Naive B cell (primary cell): Measurements from ENCODE around the gene NSFL1C. TPM values are rescaled to one million over a fixed set of nuclear protein-coding genes. Genes with fewer than 3 reads are reported as not detected.
A peak's percentile ranks its signal among the peaks of the same experiment; 100 is the strongest.

Experiments used
- ATAC-seq, 2 donors: fragments of 150-1000 bp; cut with Tn5 transposase; 2 replicates each; pipeline ENCODE4 v1.10.0; 2021; ENCODE audit warnings: low read depth in 2 of 2, mild to moderate bottlenecking in 2 of 2, moderate library complexity in 2 of 2
- DNase-seq: peaks from one replicate; pipeline ENCODE4 v3.0.0; 2022
- H3K27ac Mint-ChIP-seq, 6 donors: one replicate each; pipeline ENCODE4 v1.8.0; 2020 to 2022; ENCODE audit warnings: mild to moderate bottlenecking in 6 of 6, mixed read lengths in 6 of 6, moderate library complexity in 5 of 6, inconsistent platforms in 2 of 6
- H3K27me3 Mint-ChIP-seq, 3 donors: one replicate each; pipeline ENCODE4 v1.8.0; 2021 to 2022; ENCODE audit warnings: mixed read lengths in 3 of 3, mild to moderate bottlenecking in 1 of 3
- H3K36me3 Mint-ChIP-seq, 2 donors: one replicate each; pipeline ENCODE4 v1.8.0; 2020 to 2022; ENCODE audit warnings: mixed read lengths in 2 of 2, inconsistent platforms in 1 of 2, mild to moderate bottlenecking in 1 of 2
- H3K4me1 Mint-ChIP-seq, 3 donors: one replicate each; pipeline ENCODE4 v1.8.0; 2020 to 2022; ENCODE audit warnings: mixed read lengths in 3 of 3, inconsistent platforms in 1 of 3, mild to moderate bottlenecking in 1 of 3, moderate library complexity in 1 of 3
- H3K4me3 Mint-ChIP-seq, 8 donors: one replicate each; pipeline ENCODE4 v1.8.0; 2020 to 2022; ENCODE audit warnings: mild to moderate bottlenecking in 8 of 8, mixed read lengths in 8 of 8, moderate library complexity in 8 of 8, inconsistent platforms in 2 of 8
- H3K9me3 Mint-ChIP-seq, 7 donors: one replicate each; pipeline ENCODE4 v1.8.0; 2020 to 2022; ENCODE audit warnings: mixed read lengths in 7 of 7, mild to moderate bottlenecking in 5 of 7, inconsistent platforms in 2 of 7, moderate library complexity in 1 of 7
- polyA plus RNA-seq, 6 donors: library from polyadenylated mRNA; unstranded; fragments of 300-500 nt; fragmentation: Illumina TruSeq; gene quantifications; one replicate each; pipeline ENCODE4 v1.2.3, GENCODE V29; 2021; ENCODE audit warnings: low read depth in 6 of 6

NSFL1C gene
- polyA plus RNA-seq, 6 donors from 2014 or later: 108 to 134 (median 123) TPM

- peak overlapping the region in 3 of 8 donors; percentile 50 to 92 (median 88) for H3K4me3 Mint-ChIP-seq
- no peak for ATAC-seq
- peaks cover 61 to 73% (median 62%) of the 10 kb centered on the region in 3 donors for H3K4me1 Mint-ChIP-seq
- DNase-seq: no peak
- H3K27ac Mint-ChIP-seq: peak overlapping the region in 1 of 6 donors; percentile 14
- H3K9me3 Mint-ChIP-seq: no peaks in the 10 kb centered on the region
- H3K36me3 Mint-ChIP-seq: peaks cover 9 to 26% of the 10 kb centered on the region in 2 donors
- H3K27me3 Mint-ChIP-seq: no peaks in the 10 kb centered on the region
These were observed 2.6 kb downstream of the NSFL1C start for GRCh38 chr20:1463971-1464570.

GRCh38 chr20:1462834-1463233 lies 3.8 kb downstream of the NSFL1C start:
- DNase-seq (no peak), ATAC-seq (no peak)
- Mint-ChIP-seq H3K36me3 (peaks cover 18 to 38% of the 10 kb centered on the region in 2 donors), H3K9me3 (no peaks in the 10 kb centered on the region), H3K27me3 (no peaks in the 10 kb centered on the region), H3K27ac (no peak overlapping the region), H3K4me3 (peak overlapping the region in 2 of 8 donors; percentile 61 to 65), H3K4me1 (peaks cover 50 to 60% (median 52%) of the 10 kb centered on the region in 3 donors)

- no peak for ATAC-seq
- Mint-ChIP-seq H3K4me1 (peaks cover 44 to 54% (median 45%) of the 10 kb centered on the region in 3 donors), H3K27ac (peak overlapping the region in 1 of 6 donors; percentile 47), H3K4me3 (peak overlapping the region in 1 of 8 donors; percentile 56), H3K9me3 (no peaks in the 10 kb centered on the region), H3K27me3 (no peaks in the 10 kb centered on the region), H3K36me3 (peaks cover 25 to 44% of the 10 kb centered on the region in 2 donors)
- no peak for DNase-seq
These were observed 4.6 kb downstream of the NSFL1C start for GRCh38 chr20:1462001-1462400.

- no peaks in the 10 kb centered on the region for H3K9me3 Mint-ChIP-seq
- H3K4me3 Mint-ChIP-seq: peak overlapping the region in 1 of 8 donors; percentile 19
- H3K27ac Mint-ChIP-seq: no peak overlapping the region
- peaks cover 25 to 52% of the 10 kb centered on the region in 2 donors for H3K36me3 Mint-ChIP-seq
- peaks cover 34 to 45% (median 40%) of the 10 kb centered on the region in 3 donors for H3K4me1 Mint-ChIP-seq
- no peak for DNase-seq
- H3K27me3 Mint-ChIP-seq: no peaks in the 10 kb centered on the region
- ATAC-seq: no peak
These were observed 6.4 kb downstream of the NSFL1C start for GRCh38 chr20:1460275-1460674.

- peaks cover 16 to 29% (median 23%) of the 10 kb centered on the region in 3 donors for H3K4me1 Mint-ChIP-seq
- no peaks in the 10 kb centered on the region for H3K9me3 Mint-ChIP-seq
- ATAC-seq (no peak), DNase-seq (no peak)
- H3K36me3 Mint-ChIP-seq: peaks cover 45 to 71% of the 10 kb centered on the region in 2 donors
- no peak overlapping the region for H3K27ac Mint-ChIP-seq
- H3K27me3 Mint-ChIP-seq: no peaks in the 10 kb centered on the region
- H3K4me3 Mint-ChIP-seq: no peak overlapping the region
These were observed 8.7 kb downstream of the NSFL1C start for GRCh38 chr20:1457992-1458391.

- Mint-ChIP-seq H3K36me3 (peaks cover 57 to 85% of the 10 kb centered on the region in 2 donors), H3K27me3 (no peaks in the 10 kb centered on the region), H3K4me1 (peaks cover 11 to 24% (median 14%) of the 10 kb centered on the region in 3 donors), H3K27ac (no peak overlapping the region), H3K9me3 (peaks cover 3 to 7% (median 6%) of the 10 kb centered on the region in 7 donors), H3K4me3 (no peak overlapping the region)
- DNase-seq (no peak), ATAC-seq (no peak)
These were observed 10.3 kb downstream of the NSFL1C start for GRCh38 chr20:1456300-1456699.

GRCh38 chr20:1450926-1451491 lies 15.6 kb downstream of the NSFL1C start:
- DNase-seq (no peak), ATAC-seq (no peak)
- H3K36me3 Mint-ChIP-seq: peaks cover 47 to 56% of the 10 kb centered on the region in 2 donors

GRCh38 chr20:1449370-1449769 lies 17.3 kb downstream of the NSFL1C start:
- peak overlapping the region in 1 of 8 donors; percentile 20 for H3K4me3 Mint-ChIP-seq
- ATAC-seq (no peak), DNase-seq (no peak)
- no peaks in the 10 kb centered on the region for H3K27me3 Mint-ChIP-seq
- peaks cover 5 to 12% (median 9%) of the 10 kb centered on the region in 7 donors for H3K9me3 Mint-ChIP-seq
- H3K27ac Mint-ChIP-seq: no peak overlapping the region
- no peaks in the 10 kb centered on the region for H3K4me1 Mint-ChIP-seq
- peaks cover 39 to 52% of the 10 kb centered on the region in 2 donors for H3K36me3 Mint-ChIP-seq

More at GRCh38 chr20:1450926-1451491, 15.6 kb downstream of the NSFL1C start:
- Mint-ChIP-seq H3K4me1 (peaks cover 0 to 2% (median 0%) of the 10 kb centered on the region in 3 donors), H3K27me3 (no peaks in the 10 kb centered on the region), H3K4me3 (no peak overlapping the region), H3K9me3 (peaks cover 5 to 12% (median 9%) of the 10 kb centered on the region in 7 donors), H3K27ac (no peak overlapping the region)

- DNase-seq (no peak), ATAC-seq (no peak)
- Mint-ChIP-seq H3K27me3 (no peaks in the 10 kb centered on the region), H3K4me3 (no peak overlapping the region), H3K4me1 (no peaks in the 10 kb centered on the region), H3K27ac (no peak overlapping the region), H3K9me3 (peaks cover 5 to 12% (median 9%) of the 10 kb centered on the region in 7 donors), H3K36me3 (peaks cover 34 to 49% of the 10 kb centered on the region in 2 donors)
These were observed 18.5 kb downstream of the NSFL1C start for GRCh38 chr20:1448081-1448620.

GRCh38 chr20:1446536-1446935 lies 20.1 kb downstream of the NSFL1C start:
- no peaks in the 10 kb centered on the region for H3K27me3 Mint-ChIP-seq
- DNase-seq (no peak), ATAC-seq (no peak)
- peaks cover 32 to 39% of the 10 kb centered on the region in 2 donors for H3K36me3 Mint-ChIP-seq
- H3K9me3 Mint-ChIP-seq: peaks cover 2 to 7% (median 6%) of the 10 kb centered on the region in 7 donors
- H3K27ac Mint-ChIP-seq: peak overlapping the region in 1 of 6 donors; percentile 47
- no peak overlapping the region for H3K4me3 Mint-ChIP-seq
- peaks cover 0 to 3% (median 0%) of the 10 kb centered on the region in 3 donors for H3K4me1 Mint-ChIP-seq

- Mint-ChIP-seq H3K27me3 (no peaks in the 10 kb centered on the region), H3K36me3 (peaks cover 27 to 33% of the 10 kb centered on the region in 2 donors), H3K4me3 (no peak overlapping the region), H3K27ac (no peak overlapping the region), H3K4me1 (peaks cover 0 to 3% (median 3%) of the 10 kb centered on the region in 3 donors), H3K9me3 (no peaks in the 10 kb centered on the region)
- ATAC-seq (no peak), DNase-seq (no peak)
These were observed 23.6 kb downstream of the NSFL1C start for GRCh38 chr20:1443085-1443484.

- Mint-ChIP-seq H3K4me1 (peaks cover 3 to 4% (median 4%) of the 10 kb centered on the region in 3 donors), H3K27ac (peak overlapping the region in 3 of 6 donors; percentile 62 to 73 (median 70)), H3K4me3 (no peak overlapping the region), H3K36me3 (peaks cover 22 to 33% of the 10 kb centered on the region in 2 donors), H3K27me3 (no peaks in the 10 kb centered on the region), H3K9me3 (no peaks in the 10 kb centered on the region)
- no peak for DNase-seq
- no peak for ATAC-seq
These were observed 24.3 kb downstream of the NSFL1C start for GRCh38 chr20:1442304-1442703.

GRCh38 chr20:1441133-1441532 lies 25.5 kb downstream of the NSFL1C start:
- H3K36me3 Mint-ChIP-seq: peaks cover 16 to 23% of the 10 kb centered on the region in 2 donors

More at GRCh38 chr20:1441133-1441532, 25.5 kb downstream of the NSFL1C start:
- Mint-ChIP-seq H3K4me1 (peaks cover 6 to 11% (median 7%) of the 10 kb centered on the region in 3 donors), H3K9me3 (no peaks in the 10 kb centered on the region), H3K4me3 (no peak overlapping the region), H3K27ac (no peak overlapping the region), H3K27me3 (no peaks in the 10 kb centered on the region)
- ATAC-seq (no peak), DNase-seq (no peak)
